Glutamatergic neuron (in vitro differentiated cells): ENCODE data around the gene LRRC47. TPM values are rescaled to one million over a fixed set of nuclear protein-coding genes. Genes with fewer than 3 reads are reported as not detected.

ENCODE experiments used
- DNase-seq: peaks from one replicate; pipeline ENCODE4 v3.0.0; 2022
- H3K27ac Mint-ChIP-seq: one replicate; pipeline ENCODE4 v1.8.0; 2020; ENCODE audit warnings: mild to moderate bottlenecking, mixed read lengths, inconsistent platforms; ENCODE audit not compliant: unreplicated experiment
- H3K27me3 Mint-ChIP-seq: one replicate; pipeline ENCODE4 v1.8.0; 2020; ENCODE audit warnings: mild to moderate bottlenecking, moderate library complexity, mixed read lengths, inconsistent platforms; ENCODE audit not compliant: unreplicated experiment
- H3K36me3 Mint-ChIP-seq: one replicate; pipeline ENCODE4 v1.8.0; 2020; ENCODE audit warnings: mild to moderate bottlenecking, mixed read lengths, inconsistent platforms; ENCODE audit not compliant: unreplicated experiment
- H3K4me1 Mint-ChIP-seq: one replicate; pipeline ENCODE4 v1.8.0; 2020; ENCODE audit warnings: mild to moderate bottlenecking, low read depth, mixed read lengths, inconsistent platforms; ENCODE audit not compliant: unreplicated experiment
- H3K4me3 Mint-ChIP-seq: one replicate; pipeline ENCODE4 v1.8.0; 2020; ENCODE audit warnings: mild to moderate bottlenecking, mixed read lengths, inconsistent platforms; ENCODE audit not compliant: unreplicated experiment
- H3K9me3 Mint-ChIP-seq: one replicate; pipeline ENCODE4 v1.8.0; 2020; ENCODE audit warnings: mild to moderate bottlenecking, moderate library complexity, mixed read lengths, inconsistent platforms; ENCODE audit not compliant: unreplicated experiment
- total RNA-seq: library from RNA; stranded (reverse); fragmentation: NEBNext Ultra II Directional; extraction: Animal tissue kit (Norgen Biotek cat#: 25700); gene quantifications from one replicate; pipeline ENCODE4 v1.2.1, GENCODE V29; 2021; ENCODE audit not compliant: unreplicated experiment
- TF ChIP-seq, protein P1 (sequence below): fragments of 200-600 bp; sonication (generic); IDR thresholded peaks from one replicate; pipeline ENCODE4 v1.5.0; 2021; ENCODE audit not compliant: partially characterized antibody, unreplicated experiment

Gene LRRC47
- total RNA-seq, 1 donor from 2014 or later: 79.7 TPM

GRCh38 chr1:3837200-3837599 lies 40.9 kb upstream of the LRRC47 start:
- no peak overlapping the region for H3K4me3 Mint-ChIP-seq
- TF ChIP-seq, protein P1, sequence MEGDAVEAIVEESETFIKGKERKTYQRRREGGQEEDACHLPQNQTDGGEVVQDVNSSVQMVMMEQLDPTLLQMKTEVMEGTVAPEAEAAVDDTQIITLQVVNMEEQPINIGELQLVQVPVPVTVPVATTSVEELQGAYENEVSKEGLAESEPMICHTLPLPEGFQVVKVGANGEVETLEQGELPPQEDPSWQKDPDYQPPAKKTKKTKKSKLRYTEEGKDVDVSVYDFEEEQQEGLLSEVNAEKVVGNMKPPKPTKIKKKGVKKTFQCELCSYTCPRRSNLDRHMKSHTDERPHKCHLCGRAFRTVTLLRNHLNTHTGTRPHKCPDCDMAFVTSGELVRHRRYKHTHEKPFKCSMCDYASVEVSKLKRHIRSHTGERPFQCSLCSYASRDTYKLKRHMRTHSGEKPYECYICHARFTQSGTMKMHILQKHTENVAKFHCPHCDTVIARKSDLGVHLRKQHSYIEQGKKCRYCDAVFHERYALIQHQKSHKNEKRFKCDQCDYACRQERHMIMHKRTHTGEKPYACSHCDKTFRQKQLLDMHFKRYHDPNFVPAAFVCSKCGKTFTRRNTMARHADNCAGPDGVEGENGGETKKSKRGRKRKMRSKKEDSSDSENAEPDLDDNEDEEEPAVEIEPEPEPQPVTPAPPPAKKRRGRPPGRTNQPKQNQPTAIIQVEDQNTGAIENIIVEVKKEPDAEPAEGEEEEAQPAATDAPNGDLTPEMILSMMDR: no peak
- peaks cover 4% of the 10 kb centered on the region for H3K27me3 Mint-ChIP-seq
- no peak overlapping the region for H3K27ac Mint-ChIP-seq
- H3K36me3 Mint-ChIP-seq: peaks cover 34% of the 10 kb centered on the region
- H3K4me1 Mint-ChIP-seq: no peaks in the 10 kb centered on the region
- peaks cover 2% of the 10 kb centered on the region for H3K9me3 Mint-ChIP-seq
- no peak for DNase-seq

DNA sequence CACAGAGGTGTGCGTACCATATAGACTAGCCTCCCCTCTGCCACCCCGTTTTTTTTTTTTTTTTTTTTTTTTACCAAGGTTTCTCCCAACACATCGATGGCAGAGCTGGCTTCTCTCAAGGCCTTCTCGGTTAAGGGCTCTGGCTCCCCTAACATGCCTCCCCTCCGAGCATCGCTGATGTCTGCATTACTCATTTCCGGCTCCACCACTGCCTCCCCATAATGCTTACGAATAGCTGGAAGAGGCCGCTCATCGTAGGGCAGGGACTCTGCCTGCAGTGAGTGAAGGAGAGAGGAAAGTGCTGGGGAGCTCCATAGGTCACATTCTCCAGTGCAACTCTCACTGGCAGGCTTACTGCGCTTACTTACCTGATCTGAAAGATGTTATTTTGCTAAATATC lies 40.1 kb upstream of the LRRC47 start:
- Mint-ChIP-seq H3K27me3 (peaks cover under 1% of the 10 kb centered on the region), H3K36me3 (peaks cover 34% of the 10 kb centered on the region), H3K9me3 (peaks cover 4% of the 10 kb centered on the region), H3K4me3 (no peak overlapping the region), H3K4me1 (peaks cover 2% of the 10 kb centered on the region), H3K27ac (no peak overlapping the region)
- TF ChIP-seq, protein P1: no peak
- no peak for DNase-seq

DNA sequence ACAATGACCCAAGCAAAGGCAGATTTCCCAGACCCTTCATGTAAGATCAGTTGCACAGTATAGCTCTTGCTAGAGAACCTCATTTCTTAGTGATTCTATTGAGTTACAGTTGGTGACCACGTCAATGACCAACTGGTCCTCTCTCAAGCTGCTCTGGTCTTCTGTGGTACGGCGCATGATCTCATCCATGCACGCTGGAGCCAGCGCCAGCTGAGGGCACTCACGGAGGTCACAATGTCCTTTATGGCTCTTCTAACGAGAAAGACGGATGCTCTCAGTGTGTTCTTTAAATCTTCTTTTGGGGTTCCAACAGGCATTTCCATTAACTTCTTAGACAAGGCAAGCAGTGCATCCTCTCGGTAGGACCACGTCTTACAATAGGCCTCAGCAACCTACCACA lies 38.4 kb upstream of the LRRC47 start:
- H3K9me3 Mint-ChIP-seq: peaks cover 2% of the 10 kb centered on the region
- DNase-seq: no peak

DNA sequence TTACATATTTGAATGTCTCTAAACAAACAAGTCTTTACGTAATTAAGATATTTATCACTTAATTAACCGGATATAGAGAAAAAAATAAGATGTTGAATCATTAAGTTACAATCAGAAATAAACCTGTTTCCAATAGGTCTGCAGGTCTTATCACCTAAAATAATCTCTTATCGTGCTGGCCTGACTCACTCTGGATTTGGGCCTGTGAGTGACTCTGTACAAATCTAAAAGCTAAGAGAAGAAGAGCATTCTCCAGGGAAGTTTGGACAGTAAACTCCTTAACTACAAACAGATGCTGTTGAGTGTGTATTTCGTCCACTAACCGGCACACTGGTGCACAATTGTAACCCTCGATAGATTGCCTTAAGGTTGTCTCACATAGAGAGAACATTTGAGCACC lies 35.4 kb upstream of the LRRC47 start:
- H3K4me1 Mint-ChIP-seq: peaks cover 8% of the 10 kb centered on the region
- no peak for DNase-seq
- no peaks in the 10 kb centered on the region for H3K27me3 Mint-ChIP-seq
- H3K36me3 Mint-ChIP-seq: peaks cover 12% of the 10 kb centered on the region
- no peak overlapping the region for H3K27ac Mint-ChIP-seq
- peaks cover 3% of the 10 kb centered on the region for H3K9me3 Mint-ChIP-seq
- no peak overlapping the region for H3K4me3 Mint-ChIP-seq
- TF ChIP-seq, protein P1: no peak

More for the DNA sequence above, 38.4 kb upstream of the LRRC47 start:
- no peak overlapping the region for H3K27ac Mint-ChIP-seq
- no peak overlapping the region for H3K4me3 Mint-ChIP-seq
- peaks cover 33% of the 10 kb centered on the region for H3K36me3 Mint-ChIP-seq
- H3K27me3 Mint-ChIP-seq: no peaks in the 10 kb centered on the region
- peaks cover 2% of the 10 kb centered on the region for H3K4me1 Mint-ChIP-seq
- TF ChIP-seq, protein P1: no peak

GRCh38 chr1:3828391-3828790 lies 32.1 kb upstream of the LRRC47 start:
- DNase-seq: no peak
- Mint-ChIP-seq H3K9me3 (peaks cover 9% of the 10 kb centered on the region), H3K36me3 (peaks cover 9% of the 10 kb centered on the region), H3K27me3 (peaks cover 4% of the 10 kb centered on the region), H3K27ac (peak overlapping the region; percentile 82), H3K4me3 (no peak overlapping the region), H3K4me1 (peaks cover 22% of the 10 kb centered on the region)
- TF ChIP-seq, protein P1: no peak
